HG02970 (cell line): ENCODE measurements around the gene MYO1D.

Source experiments
- ATAC-seq: cut with Tn5 transposase; IDR thresholded peaks from one replicate; pipeline ENCODE4 v1.9.1; 2021; ENCODE audit warnings: mild to moderate bottlenecking, moderate library complexity, moderate number of reproducible peaks; ENCODE audit not compliant: unreplicated experiment, low FRiP score

MYO1D gene

DNA sequence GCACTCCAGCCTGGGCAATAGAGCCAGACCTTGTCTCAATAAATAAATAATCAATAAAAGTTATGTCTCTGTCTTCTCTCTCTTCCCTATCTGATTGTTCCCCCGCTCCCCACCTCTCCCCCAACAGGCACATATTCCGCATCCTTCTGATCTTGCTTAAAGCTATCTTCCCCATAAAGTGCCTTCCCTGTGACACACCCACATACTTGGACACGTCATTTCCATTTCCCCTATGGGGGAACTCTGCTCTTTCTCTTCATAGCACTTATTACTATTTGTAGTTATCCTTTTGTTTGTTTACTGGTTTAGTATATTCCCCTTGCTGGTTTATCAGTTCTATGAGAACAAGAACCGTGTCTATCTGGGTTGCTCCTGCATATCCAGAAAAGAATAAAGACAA, 14.9 kb downstream of the MYO1D start:
- ATAC-seq, result no peak

DNA sequence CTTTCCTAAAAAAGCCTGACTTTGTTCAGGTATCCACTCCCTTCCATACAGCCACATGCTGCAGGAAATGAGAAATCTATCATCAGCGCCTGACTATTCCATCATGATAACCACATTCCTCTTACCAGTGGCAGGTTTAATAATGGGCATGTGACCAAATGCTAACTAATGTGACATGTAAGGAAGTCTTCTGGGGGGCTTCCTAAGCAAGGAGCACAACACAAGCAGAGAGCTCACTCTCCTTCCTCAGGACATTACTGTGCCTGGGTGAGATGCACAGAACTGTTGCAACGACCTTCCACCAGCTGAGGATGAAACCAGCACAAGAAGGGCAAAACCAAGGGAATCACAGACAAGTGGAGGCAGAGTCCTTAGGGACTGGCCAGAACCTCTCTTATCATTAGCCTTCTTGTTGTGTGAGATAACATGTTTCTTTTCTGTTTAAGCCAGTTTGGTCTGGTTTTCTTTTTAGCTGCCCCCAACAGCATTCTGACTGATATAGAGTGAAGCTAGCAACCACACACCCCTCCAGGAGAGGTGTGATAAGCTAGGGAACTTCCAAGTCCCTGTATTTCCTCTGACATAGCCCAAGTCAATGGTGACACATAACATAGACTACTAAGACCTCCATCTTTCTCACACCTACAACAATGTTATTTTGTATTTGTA, 16.9 kb downstream of the MYO1D start:
- ATAC-seq, result no peak

DNA sequence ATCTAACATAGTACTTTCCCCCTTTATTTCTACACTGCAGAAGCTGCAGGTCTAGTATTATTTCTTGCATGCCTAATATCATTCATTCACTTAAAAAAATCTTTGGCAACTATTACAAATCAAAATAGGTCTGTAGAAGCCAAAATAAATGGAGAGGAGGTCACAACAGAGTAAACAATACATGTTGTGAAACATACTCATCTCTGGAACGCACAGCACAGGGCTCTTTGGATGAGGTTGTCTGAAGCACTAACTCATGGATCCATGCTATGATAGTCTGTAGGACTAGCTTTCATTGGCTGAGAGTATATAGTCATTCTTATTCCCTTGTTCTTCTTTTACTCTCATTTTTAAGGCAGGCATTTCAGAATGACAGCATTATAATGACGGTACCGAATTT, 21.3 kb downstream of the MYO1D start:
- no peak for ATAC-seq

DNA sequence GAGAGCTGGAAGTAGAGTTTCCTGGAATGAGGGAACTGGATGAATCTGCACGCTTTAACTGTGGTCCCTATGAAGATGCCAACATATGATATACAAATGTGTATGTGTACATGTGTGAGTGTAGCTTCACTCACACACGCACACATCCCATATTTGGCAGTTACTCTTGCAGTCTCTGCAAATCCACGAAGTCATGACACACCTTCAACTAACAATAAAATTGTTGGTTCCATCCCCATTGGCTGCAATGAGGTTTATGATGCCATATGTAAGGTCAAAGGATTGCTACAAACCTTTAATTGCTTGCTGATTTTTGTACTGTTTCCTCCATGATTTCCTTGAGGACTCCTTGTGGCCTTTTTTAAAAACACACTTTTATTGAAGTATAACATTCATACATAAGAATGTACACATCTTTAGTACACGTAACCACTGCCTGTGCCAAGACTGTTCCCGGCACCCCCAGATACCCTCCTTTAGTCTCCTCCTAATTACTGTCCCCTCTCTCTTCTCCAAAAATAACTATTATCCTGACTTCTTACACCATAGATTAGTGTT, 22.0 kb downstream of the MYO1D start:
- ATAC-seq, result no peak

DNA sequence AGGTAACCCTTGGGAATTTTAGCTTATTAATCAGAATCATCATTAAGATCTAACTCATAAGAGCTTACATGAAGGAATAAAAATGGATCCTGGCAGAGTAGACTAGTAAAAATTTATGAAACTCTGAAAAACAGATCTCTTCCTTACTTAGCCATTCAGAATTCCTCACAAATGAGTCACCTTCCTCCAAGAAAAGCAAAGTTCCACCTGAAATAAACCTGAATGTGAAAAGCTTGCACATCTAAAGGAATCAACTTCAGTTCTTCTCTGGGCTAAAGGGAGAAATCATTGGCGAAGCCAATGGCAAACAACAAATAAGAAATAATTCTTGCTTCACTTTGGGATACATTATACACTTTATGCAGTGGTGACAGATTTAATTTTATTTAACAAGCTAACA, 22.7 kb downstream of the MYO1D start:
- ATAC-seq, result no peak

DNA sequence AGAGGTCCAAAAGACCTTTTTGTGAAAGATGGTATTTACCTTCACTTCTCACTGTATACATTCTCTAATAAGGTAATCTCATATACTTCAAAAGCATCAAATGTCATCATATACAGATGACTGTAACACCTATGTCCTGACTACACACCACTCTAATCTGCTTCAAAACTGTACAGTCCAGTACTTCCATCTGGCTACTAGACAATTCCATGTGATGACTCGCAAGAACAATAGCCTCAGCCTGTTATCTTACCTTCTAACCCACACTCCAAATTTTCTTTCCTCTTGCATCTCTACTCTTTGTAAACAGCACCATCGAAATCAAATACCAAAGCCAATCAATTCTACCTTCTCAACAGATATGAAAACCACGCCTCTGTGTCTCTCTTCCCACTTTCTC, 24.1 kb downstream of the MYO1D start:
- no peak for ATAC-seq

DNA sequence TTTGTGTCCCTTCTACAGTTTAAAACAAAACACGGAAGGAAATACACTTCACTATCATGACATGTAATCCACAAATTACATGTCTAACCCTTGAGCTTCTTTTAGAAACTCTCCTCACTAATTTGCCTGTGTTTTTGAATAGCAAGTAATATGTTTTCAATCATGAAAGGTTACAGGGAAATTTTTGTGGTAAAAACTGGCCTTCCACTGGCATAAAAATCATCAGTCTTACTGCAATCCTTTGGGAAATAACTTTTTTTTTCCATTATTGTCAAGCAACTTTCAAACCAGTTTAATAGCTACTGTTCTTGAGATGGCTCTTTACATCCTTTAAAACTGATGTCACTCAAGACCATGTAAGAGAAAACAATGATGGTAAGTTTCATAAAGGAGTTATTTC, 27.0 kb downstream of the MYO1D start:
- ATAC-seq, result no peak

DNA sequence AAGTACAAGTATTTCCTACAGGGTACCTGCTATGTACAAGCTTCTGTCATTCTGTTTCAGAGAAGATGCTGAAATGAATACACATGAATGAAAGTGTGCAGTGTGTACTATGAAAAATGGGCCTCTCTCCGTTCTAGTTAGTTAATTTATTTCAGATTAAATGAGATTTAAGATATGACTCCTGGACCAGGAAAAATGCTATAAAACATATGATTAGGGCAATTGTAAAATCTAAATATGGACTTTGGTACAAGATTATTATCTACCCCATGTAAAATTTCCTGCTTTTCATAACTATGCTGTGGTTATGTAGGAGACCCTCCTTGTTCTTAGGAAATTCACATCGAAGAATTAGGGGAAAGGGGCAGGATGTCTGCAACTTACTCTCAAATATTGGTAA, 28.9 kb downstream of the MYO1D start:
- no peak for ATAC-seq

DNA sequence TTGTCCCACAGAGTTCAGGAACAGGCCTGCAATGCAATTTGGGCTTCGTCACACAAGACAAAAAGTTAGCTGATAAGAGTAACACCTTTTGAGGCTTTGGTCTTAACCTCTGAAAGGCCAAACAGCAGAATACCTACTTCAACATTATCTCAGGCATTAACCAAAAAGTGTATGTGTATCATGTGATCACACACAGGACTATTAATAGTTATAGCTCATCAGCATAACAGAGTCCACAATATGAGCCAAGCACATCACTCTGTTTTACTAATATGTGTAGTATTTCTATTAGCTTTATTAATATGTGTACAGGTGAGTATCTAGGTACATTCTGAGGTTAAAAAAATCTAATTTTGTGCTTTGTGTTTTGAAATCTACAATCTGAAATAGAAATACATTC, 30.8 kb downstream of the MYO1D start:
- no peak for ATAC-seq

DNA sequence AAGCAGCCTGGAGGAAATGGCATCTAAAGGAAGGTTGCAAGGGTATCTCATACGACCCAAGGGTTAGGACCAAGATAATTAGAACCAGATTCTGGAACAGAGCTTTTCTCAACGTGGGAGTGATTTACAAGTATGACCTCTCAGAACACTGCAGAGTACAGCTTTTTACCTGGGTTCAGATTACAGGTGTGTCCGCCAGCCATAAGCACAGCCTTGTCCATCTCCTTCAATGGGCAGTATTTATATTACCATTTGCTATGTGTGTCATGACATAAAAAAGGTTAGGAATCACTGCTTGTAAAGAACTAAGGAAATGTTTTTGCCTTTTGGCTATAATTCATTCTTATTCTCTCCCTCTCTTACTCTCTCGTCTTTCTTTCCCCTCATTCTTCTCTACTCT, 36.7 kb downstream of the MYO1D start:
- ATAC-seq, result no peak

DNA sequence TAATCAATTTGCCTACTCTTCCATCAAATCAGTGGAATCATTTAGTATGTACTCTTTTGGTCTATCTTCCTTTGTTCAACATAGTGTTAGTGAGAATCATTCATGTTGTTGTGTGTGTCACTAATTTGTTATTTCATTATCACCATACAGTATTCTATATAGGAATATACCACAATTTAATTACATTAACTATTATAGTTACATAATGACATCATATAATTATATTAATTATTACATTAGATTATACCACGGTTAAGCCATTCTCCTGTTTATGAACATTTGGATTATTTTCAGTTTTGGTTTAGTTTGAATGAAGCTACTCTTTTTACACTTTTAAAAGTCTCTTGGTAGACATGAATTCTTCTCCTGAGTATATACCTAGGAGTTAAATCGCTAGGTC, 40.4 kb downstream of the MYO1D start:
- ATAC-seq, result no peak

DNA sequence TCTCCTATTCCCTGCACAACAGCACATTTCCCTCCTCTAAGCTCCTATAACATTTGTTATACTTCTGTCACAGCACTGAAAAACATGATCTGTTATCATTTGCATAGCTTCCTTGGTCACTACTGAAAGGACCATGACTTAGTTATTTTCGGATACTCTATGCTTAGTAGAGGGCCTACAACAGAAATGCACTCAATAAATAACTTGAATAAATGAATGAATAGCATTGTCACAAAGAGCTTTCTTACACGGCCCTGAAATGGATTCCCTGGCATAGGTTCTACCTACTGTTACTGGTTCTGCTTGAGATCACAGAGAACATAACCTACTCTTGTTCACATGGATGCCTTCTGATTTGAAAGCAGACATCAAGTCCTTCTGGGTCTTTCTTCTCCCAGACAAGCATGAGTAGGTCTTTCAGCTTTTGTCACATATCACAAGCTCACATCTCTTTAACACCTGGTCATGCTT, 41.6 kb downstream of the MYO1D start:
- no peak for ATAC-seq

DNA sequence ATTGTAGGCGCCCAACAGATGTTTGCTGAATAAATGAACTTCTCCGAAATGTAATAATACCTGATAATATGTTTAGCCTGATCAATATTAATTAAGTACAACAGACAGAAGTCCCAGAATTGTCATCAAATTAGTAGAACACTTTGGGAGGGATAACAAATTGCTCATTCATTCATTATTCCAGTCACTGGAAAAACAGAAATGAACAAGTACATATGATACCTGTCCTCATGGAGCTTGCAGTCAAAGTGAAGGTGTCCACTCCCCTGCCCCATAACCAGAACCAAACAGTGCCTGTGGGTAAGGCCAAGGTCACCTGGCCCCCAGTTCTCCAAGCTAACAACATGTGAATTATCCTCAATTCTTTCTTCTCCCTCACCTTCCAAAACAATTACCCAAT, 42.8 kb downstream of the MYO1D start:
- ATAC-seq, result no peak

DNA sequence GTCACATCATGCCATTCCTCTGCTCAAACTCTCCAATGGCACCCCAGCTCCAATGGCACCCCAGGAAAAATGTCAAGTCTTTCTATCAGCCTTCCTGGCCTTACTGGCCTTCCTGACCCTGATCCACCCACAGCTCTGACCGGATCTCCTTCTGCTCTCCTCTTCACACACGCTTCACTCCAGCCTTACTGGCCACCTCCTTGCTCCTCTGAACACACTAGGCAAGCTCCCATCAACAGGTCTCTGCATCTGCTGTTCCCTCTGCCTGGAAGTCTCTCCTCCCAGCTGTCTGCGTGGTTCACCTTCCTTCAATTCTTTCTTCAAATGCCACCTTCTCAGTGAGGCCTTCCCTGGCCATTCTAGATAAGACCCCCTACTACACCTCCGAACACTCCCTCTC, 43.4 kb downstream of the MYO1D start:
- ATAC-seq, result no peak

DNA sequence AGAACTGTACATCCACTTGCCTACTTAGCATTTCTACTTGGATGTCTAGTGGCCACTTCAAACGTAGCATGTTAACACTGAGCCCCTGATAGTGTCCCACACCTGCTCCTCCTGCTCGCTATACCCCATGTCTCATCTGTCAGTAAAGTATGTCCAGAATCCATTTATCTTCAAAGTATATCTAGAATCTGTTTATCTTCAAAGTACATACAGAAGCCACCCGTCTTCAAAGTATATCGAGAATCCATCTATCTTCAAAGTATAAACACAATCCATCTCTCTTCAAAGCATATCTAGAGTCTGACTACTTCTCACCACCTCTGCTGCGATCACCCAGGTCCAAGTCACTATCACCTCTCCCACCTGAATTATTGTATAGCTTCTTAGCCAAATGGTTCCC, 43.8 kb downstream of the MYO1D start:
- ATAC-seq, result no peak

DNA sequence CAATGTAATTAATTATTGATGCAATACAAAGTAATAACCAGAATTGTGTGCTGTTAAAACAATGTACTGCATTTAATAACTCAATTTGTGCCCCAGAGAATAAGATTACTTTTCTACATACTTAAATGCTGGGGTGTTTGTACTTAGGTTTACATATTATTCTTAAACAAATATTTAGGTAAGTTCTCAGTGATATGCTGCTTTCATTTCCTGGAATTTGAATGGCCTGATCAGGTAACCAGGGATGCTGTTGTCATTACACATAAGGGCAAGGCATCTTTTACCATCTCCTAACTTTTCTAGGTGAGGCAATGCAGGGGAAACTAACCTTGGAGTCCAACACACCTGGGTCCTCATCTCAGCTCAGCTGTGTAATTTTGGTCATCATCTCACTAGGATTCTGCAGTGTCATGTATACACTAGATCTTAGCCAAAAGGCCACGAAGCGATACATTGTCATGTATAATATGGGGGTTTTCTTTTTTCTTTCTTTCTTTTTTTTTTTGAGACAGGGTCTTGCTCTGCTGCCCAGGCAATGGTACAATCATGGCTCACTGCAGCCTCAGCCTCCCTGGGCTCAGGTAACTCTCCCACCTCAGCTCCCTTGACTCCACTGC, 45.2 kb downstream of the MYO1D start:
- ATAC-seq, result no peak

DNA sequence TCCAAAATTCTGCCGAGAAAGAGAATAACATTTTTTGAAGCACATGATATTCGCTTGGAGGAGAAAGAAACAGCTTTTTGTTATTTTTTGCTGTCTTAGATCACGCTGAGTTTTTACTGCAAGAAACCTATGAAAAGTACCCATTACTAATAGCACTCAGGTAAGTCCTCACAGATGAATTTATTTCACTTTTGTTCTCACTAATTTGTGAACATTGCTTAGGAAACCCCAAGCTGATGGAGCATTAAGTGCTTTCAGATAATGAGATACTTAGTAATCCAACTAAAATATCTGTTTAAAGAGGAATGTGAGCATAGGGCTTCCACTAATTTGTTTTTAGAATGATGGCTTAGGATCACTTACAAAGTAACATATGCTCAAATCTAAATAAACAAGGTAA, 45.7 kb downstream of the MYO1D start:
- no peak for ATAC-seq

DNA sequence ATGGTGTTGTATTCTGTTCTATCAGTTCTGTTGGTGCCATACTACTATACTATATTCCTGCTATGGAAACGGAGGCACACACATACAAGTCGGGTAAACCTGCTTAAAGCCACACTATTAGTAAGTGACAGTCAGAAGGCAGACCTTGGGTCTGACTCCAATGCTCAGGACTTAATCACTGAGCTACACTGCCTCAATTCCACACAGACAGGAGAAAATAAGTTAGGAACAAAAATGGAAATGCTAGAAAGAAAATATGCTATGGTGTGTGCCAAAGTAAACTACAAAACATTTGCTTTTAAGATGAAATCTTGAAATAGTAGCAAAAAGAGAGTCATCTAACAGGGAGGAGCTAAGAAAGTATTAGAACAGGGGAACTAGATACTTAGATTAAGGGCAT, 48.1 kb downstream of the MYO1D start:
- ATAC-seq, result no peak

DNA sequence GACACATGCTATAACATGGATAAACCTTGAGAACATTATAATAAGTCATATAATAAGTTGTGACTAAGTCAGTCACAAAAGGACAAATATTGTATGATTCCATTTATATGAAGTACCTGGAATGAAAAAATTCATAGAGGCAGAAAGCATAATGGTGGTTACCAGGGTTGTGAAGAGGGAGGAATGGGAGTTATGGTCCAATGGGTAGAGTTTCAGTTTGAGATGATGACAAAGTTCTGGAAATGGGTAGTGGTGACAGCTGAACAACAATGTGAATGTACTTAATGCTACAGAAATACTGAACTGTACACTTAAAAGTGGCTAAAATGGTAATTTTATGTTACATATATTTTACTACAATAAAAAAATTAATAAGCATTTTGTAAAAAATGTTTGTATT, 49.7 kb downstream of the MYO1D start:
- no peak for ATAC-seq

DNA sequence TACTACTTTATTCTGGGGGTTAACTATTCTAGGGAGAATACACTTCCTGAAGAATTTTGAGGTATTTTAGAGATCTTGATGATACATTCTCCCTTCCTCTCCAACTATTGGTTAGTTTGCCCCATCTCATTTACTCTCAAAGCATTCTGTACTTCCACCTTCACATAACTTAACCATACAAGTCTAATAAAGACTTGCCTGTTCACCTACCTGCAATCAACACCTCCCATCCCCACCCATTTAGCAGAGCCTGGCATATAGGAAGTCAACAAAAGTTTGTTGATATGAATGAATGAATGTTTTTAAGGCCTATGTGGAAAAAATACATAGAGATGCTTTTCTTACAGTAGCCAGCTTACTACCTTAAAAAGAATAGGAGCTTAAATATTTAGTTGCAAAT, 50.8 kb downstream of the MYO1D start:
- ATAC-seq, result no peak

DNA sequence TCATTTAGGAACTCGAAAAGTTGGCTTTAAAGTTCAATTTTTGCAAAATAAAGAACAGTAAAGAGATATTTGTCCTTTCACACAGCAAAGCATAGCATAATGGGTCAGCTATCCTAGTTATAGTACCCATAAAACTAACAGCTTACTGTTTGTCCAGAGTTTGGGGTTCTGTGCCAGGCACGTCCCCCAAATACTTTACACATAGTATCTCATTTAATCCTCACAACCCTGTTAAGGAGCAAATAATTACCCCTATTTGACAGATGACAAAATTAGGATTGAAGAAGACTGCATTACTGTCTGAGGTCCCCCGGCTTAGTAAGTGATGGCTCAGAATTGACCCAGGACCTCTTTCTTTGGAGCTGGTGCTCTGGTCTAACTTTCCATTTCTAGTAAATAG, 52.6 kb downstream of the MYO1D start:
- ATAC-seq, result no peak

DNA sequence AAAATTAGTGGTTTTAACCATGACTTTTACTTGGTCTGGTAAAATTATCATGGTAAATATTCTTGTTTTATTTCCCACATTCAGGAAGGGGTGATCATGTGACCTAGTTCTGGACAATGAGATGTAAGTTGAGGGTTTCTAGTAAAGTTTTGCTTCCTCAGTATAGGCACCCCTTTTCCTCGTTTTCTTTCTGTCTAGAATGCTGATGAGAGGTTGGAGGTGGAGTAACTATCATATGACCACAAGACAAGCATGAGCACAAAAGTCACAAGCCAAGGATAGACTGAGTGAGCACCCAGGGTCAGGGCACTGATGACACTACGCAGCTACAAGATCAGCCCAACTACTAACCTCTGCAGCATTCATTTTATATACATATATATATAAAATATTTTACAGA, 53.9 kb downstream of the MYO1D start:
- no peak for ATAC-seq
